Pancreas (tissue), 10 donors: ENCODE measurements around the gene PIP4K2A. TPM values are rescaled to one million over a fixed set of nuclear protein-coding genes. Genes with fewer than 3 reads are reported as not detected.
"Not testable (repeated sequence)": the region's sequence is repeated elsewhere in the genome, so short reads cannot be mapped to it uniquely, and the experiment has no call there.

Experiments used
- ATAC-seq, 4 donors: fragments of 200-7000 bp; cut with Tn5 transposase; one replicate each; pipeline versions ENCODE4 v1.8.0 to v1.9.1; 2020; ENCODE audit warnings: mild to moderate bottlenecking in 4 of 4, moderate library complexity in 4 of 4
- DNase-seq, 6 donors: peaks; one replicate each; pipeline ENCODE4 v3.0.0-alpha.2; 2020
- FAIRE-seq: peaks from 2 replicates; lab custom pipeline; 2012; peaks lifted over from hg19 to GRCh38; lab: Jason Lieb, UNC
- H3K27ac ChIP-seq, 4 donors: fragments of 200-600 bp; sonication (generic); 1 replicate in 3 of 4; 2 replicates in 1 of 4; pipeline versions ENCODE4 v1.5.0 to v1.8.0; 2020
- H3K27me3 ChIP-seq, 4 donors: fragments of 200-600 bp; one replicate each; pipeline ENCODE4 v1.8.0; 2021
- H3K36me3 ChIP-seq, 3 donors: fragments of 200-600 bp; sonication (generic) in 1 of 3; one replicate each; pipeline versions ENCODE4 v1.5.0 to v1.8.0; 2020 to 2021
- H3K4me1 ChIP-seq, 3 donors: fragments of 200-600 bp; one replicate each; pipeline ENCODE4 v1.8.0; 2021
- H3K4me3 ChIP-seq, 4 donors: fragments of 200-600 bp; sonication (generic) in 2 of 4; one replicate each; pipeline versions ENCODE4 v1.5.0 to v1.8.0; 2020 to 2021
- H3K9me3 ChIP-seq, 4 donors: fragments of 200-600 bp; one replicate each; pipeline ENCODE4 v1.8.0; 2021
- CTCF ChIP-seq, 4 donors: fragments of 200-600 bp; sonication (generic) in 3 of 4; IDR thresholded peaks; one replicate each; pipeline versions ENCODE4 v1.5.0 to v1.8.0; 2021; ENCODE audit warnings: antibody characterized with exemption in 4 of 4
- WGBS, 2 donors: extraction: QIAGEN DNeasy Blood & Tissue Kit; methylation state at CpG; one replicate each; pipeline ENCODE4 v1.1.7; 2013; 5-methylcytosine and 5-hydroxymethylcytosine counted together
- intact Hi-C, 3 donors: fragments of 100-400 bp; cut with DNase I; formaldehyde crosslinking; loops; one replicate each; pipeline versions ENCODE4 v1.11.1 to v1.14.2; 2022
- polyA plus RNA-seq, 2 donors: library from polyadenylated mRNA; stranded (reverse); fragments of 200-250 nt; gene quantifications; one replicate each; pipeline ENCODE4 v1.2.3, GENCODE V29; 2013
- total RNA-seq, 6 donors: library from RNA; stranded (reverse); fragmentation: NEBNext Ultra II Directional in 4 of 6; extraction: Animal tissue kit (Norgen Biotek cat#: 25700) in 4 of 6; gene quantifications; one replicate each; pipeline versions ENCODE4 v1.2.1 to v1.2.4, GENCODE V29; 2021 to 2023
- donor health status: healthy with polysubstance abuse.
- donor health status: DM: no; HTN: no; CAD: no; lungs with moderate emphysema.
- donor health status: DM: no; HTN: no; CAD: no.
- donor health status: control.
- donor health status: control.
- donor health status: Bipolar disorder and iron deficiency.
- donor health status: DM: yes; HTN: yes; CAD: no.
- donor health status: DM: no; HTN: no; CAD: no.
- donor health status: DM: no; HTN: no; CAD: no.
- donor health status: DM: yes; HTN: yes; CAD: no.

PIP4K2A gene
- total and polyA plus RNA-seq, 8 donors = 3.6 to 17.8 (median 6.7) TPM

GRCh38 chr10:22722626-22723169 is 8.3 kb upstream of the PIP4K2A start:
- no peak for TF ChIP-seq CTCF (IDR thresholded peaks at IDR 0.05)
- intact Hi-C loops = no loop called here
- FAIRE-seq = no peak
- Histone ChIP-seq H3K4me3 (no peak overlapping the region), H3K9me3 (no peaks in the 10 kb centered on the region), H3K36me3 (no peaks in the 10 kb centered on the region), H3K27me3 (no peaks in the 10 kb centered on the region), H3K27ac (no peak overlapping the region), H3K4me1 (no peaks in the 10 kb centered on the region)
- WGBS, 2 donors = 63 to 69% methylated on average over 4 of the region's 4 CpGs
- no peak for ATAC-seq
- DNase-seq = no peak

- no peaks in the 10 kb centered on the region for H3K36me3 ChIP-seq
- no peak for ATAC-seq
- no peaks in the 10 kb centered on the region for H3K9me3 ChIP-seq
- TF ChIP-seq CTCF (IDR thresholded peaks at IDR 0.05) = no peak
- DNase-seq = no peak
- FAIRE-seq = no peak
- H3K27ac ChIP-seq = no peak overlapping the region
- WGBS, 2 donors = 73 to 78% methylated on average over 3 of the region's 3 CpGs
- H3K4me1 ChIP-seq = no peaks in the 10 kb centered on the region
- intact Hi-C loops = no loop called here
- H3K27me3 ChIP-seq = no peaks in the 10 kb centered on the region
- no peak overlapping the region for H3K4me3 ChIP-seq
Measured at GRCh38 chr10:22720667-22721066, 6.3 kb upstream of the PIP4K2A start.

GRCh38 chr10:22719406-22720042 is 5.1 kb upstream of the PIP4K2A start:
- H3K27me3 ChIP-seq = no peaks in the 10 kb centered on the region
- 73 to 83% methylated on average over 3 of the region's 3 CpGs for WGBS, 2 donors
- H3K27ac ChIP-seq = no peak overlapping the region
- no peak for FAIRE-seq
- intact Hi-C loops = no loop called here
- no peaks in the 10 kb centered on the region for H3K36me3 ChIP-seq
- no peaks in the 10 kb centered on the region for H3K4me1 ChIP-seq
- TF ChIP-seq CTCF (IDR thresholded peaks at IDR 0.05) = no peak
- no peak for ATAC-seq
- no peaks in the 10 kb centered on the region for H3K9me3 ChIP-seq
- no peak for DNase-seq
- no peak overlapping the region for H3K4me3 ChIP-seq

GRCh38 chr10:22718659-22719058 is 4.3 kb upstream of the PIP4K2A start:
- H3K36me3 ChIP-seq, intact Hi-C loops, DNase-seq, H3K9me3 ChIP-seq, FAIRE-seq, H3K4me3 ChIP-seq, H3K4me1 ChIP-seq, H3K27ac ChIP-seq, ATAC-seq, H3K27me3 ChIP-seq: not testable (repeated sequence)
- WGBS, 2 donors = 63 to 72% methylated on average over 3 of the region's 3 CpGs

- Histone ChIP-seq H3K36me3 (no peaks in the 10 kb centered on the region), H3K4me3 (no peak overlapping the region), H3K4me1 (peaks cover 0 to under 1% (median 0%) of the 10 kb centered on the region in 3 donors), H3K9me3 (no peaks in the 10 kb centered on the region), H3K27me3 (no peaks in the 10 kb centered on the region), H3K27ac (no peak overlapping the region)
- ATAC-seq (no peak), FAIRE-seq (no peak), DNase-seq (no peak)
- intact Hi-C loops = no loop called here
- TF ChIP-seq CTCF (IDR thresholded peaks at IDR 0.05) = no peak
- WGBS, 2 donors = 62 to 88% methylated on average over 3 of the region's 3 CpGs
Measured at GRCh38 chr10:22717728-22718127, 3.4 kb upstream of the PIP4K2A start.
